Psoas muscle (tissue), 8 donors: ENCODE results near the gene SYNC. TPM values are rescaled to one million over a fixed set of nuclear protein-coding genes. Genes with fewer than 3 reads are reported as not detected.

Experiments
- ATAC-seq, 4 donors: fragments of 200-7000 bp; cut with Tn5 transposase; one replicate each; pipeline ENCODE4 v1.9.1; 2020; ENCODE audit warnings: moderate library complexity in 3 of 4, mild to moderate bottlenecking in 2 of 4
- DNase-seq, 2 donors: peaks; one replicate each; pipeline ENCODE4 v3.0.0-alpha.2; 2020
- H3K27ac ChIP-seq: fragments of 200-600 bp; one replicate; pipeline ENCODE4 v1.8.0; 2022
- H3K27me3 ChIP-seq, 3 donors: fragments of 200-600 bp in 1 of 3; one replicate each; pipeline versions ENCODE4 v1.6.1 to v1.8.0; 2013 to 2022; ENCODE audit warnings: low read length in 2 of 3, mild to moderate bottlenecking in 2 of 3, moderate library complexity in 1 of 3; ENCODE audit not compliant: insufficient read depth in 3 of 3
- H3K36me3 ChIP-seq, 2 donors: fragments of 200-600 bp in 1 of 2; one replicate each; pipeline versions ENCODE4 v1.6.1 to v1.8.0; 2013 to 2022; ENCODE audit warnings: low read depth in 1 of 2, mild to moderate bottlenecking in 1 of 2, moderate library complexity in 1 of 2; ENCODE audit not compliant: insufficient read depth in 1 of 2
- H3K4me1 ChIP-seq: fragments of 200-600 bp; one replicate; pipeline ENCODE4 v1.8.0; 2022
- H3K4me3 ChIP-seq: fragments of 200-600 bp; one replicate; pipeline ENCODE4 v1.8.0; 2022; ENCODE audit warnings: mild to moderate bottlenecking
- H3K9me3 ChIP-seq: fragments of 200-600 bp; one replicate; pipeline ENCODE4 v1.8.0; 2022
- WGBS, 3 donors: extraction: QIAGEN DNeasy Blood & Tissue Kit; methylation state at CpG; one replicate each; pipeline versions ENCODE4 v1.1.6 to v1.1.7; 2013; 5-methylcytosine and 5-hydroxymethylcytosine counted together
- intact Hi-C, 2 donors: fragments of 100-400 bp; cut with DNase I; formaldehyde crosslinking; loops; one replicate each; pipeline versions ENCODE4 v1.11.0 to v1.14.2; 2022
- polyA plus RNA-seq, 3 donors: library from polyadenylated mRNA; stranded (reverse); fragments of 200-250 nt; gene quantifications; one replicate each; pipeline ENCODE4 v1.2.3, GENCODE V29; 2013
- total RNA-seq, 4 donors: library from RNA; stranded (reverse); fragmentation: NEBNext Ultra II Directional in 2 of 4; extraction: Animal tissue kit (Norgen Biotek cat#: 25700) in 2 of 4; gene quantifications; one replicate each; pipeline versions ENCODE4 v1.2.1 to v1.2.4, GENCODE V29; 2021 to 2023
- TF ChIP-seq, protein P1 (sequence below): fragments of 200-600 bp; IDR thresholded peaks from one replicate; pipeline ENCODE4 v1.8.0; 2022; ENCODE audit warnings: antibody characterized with exemption
- donor health status: healthy with polysubstance abuse.
- donor health status: DM: no; HTN: no; CAD: no; lungs with moderate emphysema.
- donor health status: Bipolar disorder and iron deficiency.
- donor health status: healthy.
- donor health status: DM: yes; HTN: yes; CAD: no.
- donor health status: DM: no; HTN: no; CAD: no.
- donor health status: DM: no; HTN: no; CAD: no.
- donor health status: DM: yes; HTN: yes; CAD: no.

SYNC gene
- total and polyA plus RNA-seq, 7 donors: 40.4 to 82.5 (median 52.6) TPM

GRCh38 chr1:32706491-32706890 lies 3.9 kb upstream of the SYNC start:
- peak in 1 of 2 donors; percentile 19 for DNase-seq
- Histone ChIP-seq H3K4me3 (no peak overlapping the region), H3K27me3 (no peaks in the 10 kb centered on the region), H3K4me1 (peaks cover 17% of the 10 kb centered on the region), H3K9me3 (no peaks in the 10 kb centered on the region), H3K36me3 (no peaks in the 10 kb centered on the region), H3K27ac (no peak overlapping the region)
- intact Hi-C loops: no loop called here
- 34 to 56% (median 54%) methylated on average over 1 of the region's 1 CpG for WGBS, 3 donors
- ATAC-seq: no peak
- TF ChIP-seq, protein P1, sequence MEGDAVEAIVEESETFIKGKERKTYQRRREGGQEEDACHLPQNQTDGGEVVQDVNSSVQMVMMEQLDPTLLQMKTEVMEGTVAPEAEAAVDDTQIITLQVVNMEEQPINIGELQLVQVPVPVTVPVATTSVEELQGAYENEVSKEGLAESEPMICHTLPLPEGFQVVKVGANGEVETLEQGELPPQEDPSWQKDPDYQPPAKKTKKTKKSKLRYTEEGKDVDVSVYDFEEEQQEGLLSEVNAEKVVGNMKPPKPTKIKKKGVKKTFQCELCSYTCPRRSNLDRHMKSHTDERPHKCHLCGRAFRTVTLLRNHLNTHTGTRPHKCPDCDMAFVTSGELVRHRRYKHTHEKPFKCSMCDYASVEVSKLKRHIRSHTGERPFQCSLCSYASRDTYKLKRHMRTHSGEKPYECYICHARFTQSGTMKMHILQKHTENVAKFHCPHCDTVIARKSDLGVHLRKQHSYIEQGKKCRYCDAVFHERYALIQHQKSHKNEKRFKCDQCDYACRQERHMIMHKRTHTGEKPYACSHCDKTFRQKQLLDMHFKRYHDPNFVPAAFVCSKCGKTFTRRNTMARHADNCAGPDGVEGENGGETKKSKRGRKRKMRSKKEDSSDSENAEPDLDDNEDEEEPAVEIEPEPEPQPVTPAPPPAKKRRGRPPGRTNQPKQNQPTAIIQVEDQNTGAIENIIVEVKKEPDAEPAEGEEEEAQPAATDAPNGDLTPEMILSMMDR: no peak

GRCh38 chr1:32705516-32705915 lies 2.9 kb upstream of the SYNC start:
- peaks cover 19% of the 10 kb centered on the region for H3K4me1 ChIP-seq
- no peak overlapping the region for H3K27ac ChIP-seq
- intact Hi-C loops: no loop called here
- ATAC-seq (no peak), DNase-seq (peak in 1 of 2 donors; percentile 44)
- H3K27me3 ChIP-seq: no peaks in the 10 kb centered on the region
- H3K9me3 ChIP-seq: no peaks in the 10 kb centered on the region
- 59 to 77% (median 72%) methylated on average over 7 of the region's 7 CpGs for WGBS, 3 donors
- no peak overlapping the region for H3K4me3 ChIP-seq
- TF ChIP-seq, protein P1: no peak
- H3K36me3 ChIP-seq: no peaks in the 10 kb centered on the region

GRCh38 chr1:32703479-32704291 lies 1.1 kb upstream of the SYNC start:
- intact Hi-C loops: loop anchor here in 1 of 2 donors (5.0 kb wide), 2 partner anchors 51 to 114 kb away; partner anchors contain the start of genes RBBP4, S100PBP, YARS1 and ZBTB8OS
- DNase-seq (peak in 1 of 2 donors; percentile 81), ATAC-seq (peak; percentile 40 to 64 (median 47))
- peaks cover 24% of the 10 kb centered on the region for H3K4me1 ChIP-seq
- H3K4me3 ChIP-seq: peak overlapping the region; percentile 83
- H3K36me3 ChIP-seq: no peaks in the 10 kb centered on the region
- H3K9me3 ChIP-seq: no peaks in the 10 kb centered on the region
- no peaks in the 10 kb centered on the region for H3K27me3 ChIP-seq
- TF ChIP-seq, protein P1: no peak
- H3K27ac ChIP-seq: peak overlapping the region; percentile 99
- 21 to 36% (median 26%) methylated on average over 18 of the region's 18 CpGs for WGBS, 3 donors

GRCh38 chr1:32701951-32702598 lies 495 bp downstream of the SYNC start:
- H3K4me1 ChIP-seq: peaks cover 30% of the 10 kb centered on the region
- intact Hi-C loops: loop anchor here in 1 of 2 donors (5.0 kb wide), 2 partner anchors 50 to 115 kb away; partner anchors contain the start of genes RBBP4, S100PBP, YARS1 and ZBTB8OS
- peak overlapping the region; percentile 99 for H3K27ac ChIP-seq
- no peaks in the 10 kb centered on the region for H3K9me3 ChIP-seq
- DNase-seq (peak; percentile 38 to 75), ATAC-seq (peak; percentile 3 to 33 (median 19))
- peak overlapping the region; percentile 83 for H3K4me3 ChIP-seq
- H3K36me3 ChIP-seq: peaks cover 0 to 7% of the 10 kb centered on the region in 2 donors
- TF ChIP-seq, protein P1: no peak
- H3K27me3 ChIP-seq: no peaks in the 10 kb centered on the region
- WGBS, 3 donors: 3 to 5% (median 4%) methylated on average over 20 to 27 of the region's 27 CpGs
